Panc1 (cell line): ENCODE data around the gene SDK2. TPM values are rescaled to one million over a fixed set of nuclear protein-coding genes. Genes with fewer than 3 reads are reported as not detected.

Source experiments
- ATAC-seq: fragments of 200-7000 bp; cut with Tn5 transposase; 2 replicates; pipeline ENCODE4 v1.9.1; 2020; ENCODE audit warnings: mild to moderate bottlenecking, moderate library complexity
- BruUV-seq: library from RNA; stranded (reverse); fragments of 400-500 nt; replicated peaks from 2 replicates; lab custom pipeline; 2021; lab: Mats Ljungman, UMichigan
- CTCF ChIA-PET: fragments of 300-600 bp; sonication (Branson Sonifier 250); formaldehyde crosslinking; loops from one replicate; lab custom pipeline; 2022; ENCODE audit warnings: antibody characterized with exemption; lab: Charles Lee
- POLR2A ChIA-PET: fragments of 300-600 bp; sonication (Branson Sonifier 250); formaldehyde crosslinking; loops from one replicate; lab custom pipeline; 2022; ENCODE audit warnings: antibody characterized with exemption; lab: Charles Lee
- DNase-seq: peaks from one replicate; pipeline ENCODE4 v3.0.0-alpha.2; 2010; ENCODE audit warnings: low read depth, low spot score
- H3K27ac ChIP-seq: 2 replicates; pipeline ENCODE4 v1.5.1; 2011; ENCODE audit warnings: mild to moderate bottlenecking, low read length, inconsistent platforms
- H3K27me3 ChIP-seq: fragments of 200-500 bp; sonication (Bioruptor generic); 2 replicates; pipeline ENCODE4 v1.6.0; 2014; ENCODE audit warnings: low read length, inconsistent platforms; ENCODE audit not compliant: control insufficient read depth, insufficient read depth
- H3K36me3 ChIP-seq: fragments of 200-500 bp; sonication (Bioruptor generic); 2 replicates; pipeline ENCODE4 v1.5.1; 2014; ENCODE audit warnings: inconsistent platforms, mild to moderate bottlenecking, low read length, moderate library complexity; ENCODE audit not compliant: control insufficient read depth, insufficient read depth
- H3K4me1 ChIP-seq: 2 replicates; pipeline ENCODE4 v1.5.1; 2011; ENCODE audit warnings: inconsistent platforms, mild to moderate bottlenecking, low read length, moderate library complexity; ENCODE audit not compliant: control insufficient read depth, insufficient read depth
- H3K4me3 ChIP-seq, 2 experiments: 2 replicates each; pipeline ENCODE4 v1.5.1; 2011 to 2012; ENCODE audit warnings: low read depth in 2 of 2, low read length in 2 of 2, mild to moderate bottlenecking in 2 of 2, inconsistent platforms in 1 of 2, moderate library complexity in 1 of 2
- H3K9me3 ChIP-seq: fragments of 200-500 bp; sonication (Bioruptor generic); 2 replicates; pipeline ENCODE4 v1.5.1; 2014; ENCODE audit warnings: low read depth, mild to moderate bottlenecking, inconsistent platforms, low read length, moderate library complexity; ENCODE audit not compliant: control insufficient read depth, insufficient read depth
- POLR2AphosphoS5 ChIP-seq: IDR thresholded peaks from 2 replicates; pipeline ENCODE4 v1.6.1; 2012; ENCODE audit warnings: mild to moderate bottlenecking, low read depth, low read length, moderate library complexity
- SIN3A ChIP-seq: IDR thresholded peaks from 2 replicates; pipeline ENCODE4 v1.6.1; 2012; ENCODE audit warnings: low read depth, mild to moderate bottlenecking, low read length, moderate library complexity, borderline replicate concordance; ENCODE audit not compliant: insufficient read depth
- TCF7L2 ChIP-seq: IDR thresholded peaks from 2 replicates; pipeline ENCODE4 v1.6.1; 2011; ENCODE audit warnings: mild to moderate bottlenecking, low read depth, low read length, inconsistent platforms
- in situ Hi-C: cut with HindIII; loops from 2 replicates; pipeline ENCODE4 v1.10.0; 2016; ENCODE audit warnings: low sequenced_read_pairs, low pct_unique_long_range_greater_than_20kb
- intact Hi-C: fragments of 100-400 bp; cut with micrococcal nuclease; formaldehyde crosslinking; loops from one replicate; pipeline ENCODE4 v1.10.0; 2022; ENCODE audit not compliant: unreplicated experiment
- total RNA-seq: library from RNA; stranded (reverse); gene quantifications from one replicate; pipeline ENCODE4 v1.2.1, GENCODE V29; 2021; ENCODE audit not compliant: unreplicated experiment
- TF ChIP-seq, protein P1 (sequence below): fragments of 450-650 bp; IDR thresholded peaks from 2 replicates; pipeline ENCODE4 v1.5.1; 2017; ENCODE audit warnings: mild to moderate bottlenecking
- TF ChIP-seq, protein P2 (sequence below), 2 experiments: IDR thresholded peaks; 2 replicates each; pipeline ENCODE4 v1.6.1; 2011 to 2012; ENCODE audit warnings: low read depth in 2 of 2, control low read depth in 1 of 2, low read length in 1 of 2, mild to moderate bottlenecking in 1 of 2, moderate library complexity in 1 of 2; ENCODE audit not compliant: insufficient read depth in 1 of 2

Gene SDK2
- total RNA-seq, 1 experiment from 2014 or later: 0.41 TPM

DNA sequence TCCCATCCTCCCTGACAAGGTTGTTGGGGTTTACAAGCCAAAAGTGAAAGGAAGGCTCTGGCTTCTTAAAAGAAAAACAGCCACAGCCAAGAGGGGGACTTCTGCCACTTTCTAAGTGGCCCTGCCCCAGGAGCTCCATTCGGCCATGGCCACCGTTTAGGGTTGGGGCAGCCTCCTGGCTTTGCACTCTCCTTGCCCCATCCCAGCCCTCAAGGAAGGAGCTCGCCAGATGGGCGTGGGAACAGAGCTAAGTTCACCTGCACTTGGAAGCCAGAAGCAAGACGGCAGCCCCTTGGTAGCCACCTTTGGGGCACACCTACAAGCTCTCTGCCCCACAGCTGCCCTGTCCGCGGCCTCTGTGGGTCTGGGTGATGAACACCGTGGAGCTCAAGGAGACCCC is 210.1 kb downstream of the SDK2 start:
- in situ Hi-C loops (no loop called here), intact Hi-C loops (no loop called here)
- BruUV-seq: no TSS peak
- Histone ChIP-seq H3K4me3 (no peak overlapping the region), H3K9me3 (no peaks in the 10 kb centered on the region), H3K36me3 (no peaks in the 10 kb centered on the region), H3K27ac (no peak overlapping the region), H3K4me1 (no peaks in the 10 kb centered on the region), H3K27me3 (peaks cover 8% of the 10 kb centered on the region)
- DNase-seq (no peak), ATAC-seq (no peak)
- POLR2A ChIA-PET: no interaction called here
- TF ChIP-seq, protein P1, sequence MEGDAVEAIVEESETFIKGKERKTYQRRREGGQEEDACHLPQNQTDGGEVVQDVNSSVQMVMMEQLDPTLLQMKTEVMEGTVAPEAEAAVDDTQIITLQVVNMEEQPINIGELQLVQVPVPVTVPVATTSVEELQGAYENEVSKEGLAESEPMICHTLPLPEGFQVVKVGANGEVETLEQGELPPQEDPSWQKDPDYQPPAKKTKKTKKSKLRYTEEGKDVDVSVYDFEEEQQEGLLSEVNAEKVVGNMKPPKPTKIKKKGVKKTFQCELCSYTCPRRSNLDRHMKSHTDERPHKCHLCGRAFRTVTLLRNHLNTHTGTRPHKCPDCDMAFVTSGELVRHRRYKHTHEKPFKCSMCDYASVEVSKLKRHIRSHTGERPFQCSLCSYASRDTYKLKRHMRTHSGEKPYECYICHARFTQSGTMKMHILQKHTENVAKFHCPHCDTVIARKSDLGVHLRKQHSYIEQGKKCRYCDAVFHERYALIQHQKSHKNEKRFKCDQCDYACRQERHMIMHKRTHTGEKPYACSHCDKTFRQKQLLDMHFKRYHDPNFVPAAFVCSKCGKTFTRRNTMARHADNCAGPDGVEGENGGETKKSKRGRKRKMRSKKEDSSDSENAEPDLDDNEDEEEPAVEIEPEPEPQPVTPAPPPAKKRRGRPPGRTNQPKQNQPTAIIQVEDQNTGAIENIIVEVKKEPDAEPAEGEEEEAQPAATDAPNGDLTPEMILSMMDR: no peak
- no peak for TF ChIP-seq SIN3A
- no peak for TF ChIP-seq TCF7L2
- TF ChIP-seq, protein P2, sequence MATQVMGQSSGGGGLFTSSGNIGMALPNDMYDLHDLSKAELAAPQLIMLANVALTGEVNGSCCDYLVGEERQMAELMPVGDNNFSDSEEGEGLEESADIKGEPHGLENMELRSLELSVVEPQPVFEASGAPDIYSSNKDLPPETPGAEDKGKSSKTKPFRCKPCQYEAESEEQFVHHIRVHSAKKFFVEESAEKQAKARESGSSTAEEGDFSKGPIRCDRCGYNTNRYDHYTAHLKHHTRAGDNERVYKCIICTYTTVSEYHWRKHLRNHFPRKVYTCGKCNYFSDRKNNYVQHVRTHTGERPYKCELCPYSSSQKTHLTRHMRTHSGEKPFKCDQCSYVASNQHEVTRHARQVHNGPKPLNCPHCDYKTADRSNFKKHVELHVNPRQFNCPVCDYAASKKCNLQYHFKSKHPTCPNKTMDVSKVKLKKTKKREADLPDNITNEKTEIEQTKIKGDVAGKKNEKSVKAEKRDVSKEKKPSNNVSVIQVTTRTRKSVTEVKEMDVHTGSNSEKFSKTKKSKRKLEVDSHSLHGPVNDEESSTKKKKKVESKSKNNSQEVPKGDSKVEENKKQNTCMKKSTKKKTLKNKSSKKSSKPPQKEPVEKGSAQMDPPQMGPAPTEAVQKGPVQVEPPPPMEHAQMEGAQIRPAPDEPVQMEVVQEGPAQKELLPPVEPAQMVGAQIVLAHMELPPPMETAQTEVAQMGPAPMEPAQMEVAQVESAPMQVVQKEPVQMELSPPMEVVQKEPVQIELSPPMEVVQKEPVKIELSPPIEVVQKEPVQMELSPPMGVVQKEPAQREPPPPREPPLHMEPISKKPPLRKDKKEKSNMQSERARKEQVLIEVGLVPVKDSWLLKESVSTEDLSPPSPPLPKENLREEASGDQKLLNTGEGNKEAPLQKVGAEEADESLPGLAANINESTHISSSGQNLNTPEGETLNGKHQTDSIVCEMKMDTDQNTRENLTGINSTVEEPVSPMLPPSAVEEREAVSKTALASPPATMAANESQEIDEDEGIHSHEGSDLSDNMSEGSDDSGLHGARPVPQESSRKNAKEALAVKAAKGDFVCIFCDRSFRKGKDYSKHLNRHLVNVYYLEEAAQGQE (IDR thresholded peaks at IDR 0.05; ENCODE audit: insufficient read depth in 1 of 2, low read depth in 2 of 2, low read length in 1 of 2): no peak
- TF ChIP-seq POLR2AphosphoS5: no peak
- CTCF ChIA-PET: no interaction called here

DNA sequence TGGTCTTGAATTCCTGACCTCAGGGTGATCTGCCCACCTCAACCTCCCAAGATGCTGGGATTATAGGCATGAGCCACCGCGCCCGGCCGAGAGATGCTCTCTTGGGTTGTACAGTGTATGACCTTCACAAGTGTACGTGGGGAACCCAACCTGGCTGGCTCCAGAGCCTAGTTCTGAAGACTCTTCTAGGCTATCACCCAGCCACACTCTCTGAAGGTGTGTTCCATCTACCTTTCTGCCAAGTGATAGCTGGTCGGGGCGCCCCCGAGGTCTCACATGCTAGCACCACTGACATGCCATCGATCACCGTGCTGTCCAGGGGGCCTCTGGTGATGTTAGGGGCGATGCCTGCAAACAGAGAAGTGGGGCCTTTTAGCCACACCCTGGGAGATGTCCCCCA is 210.7 kb downstream of the SDK2 start:
- TF ChIP-seq, protein P2 (IDR thresholded peaks at IDR 0.05; ENCODE audit: insufficient read depth in 1 of 2, low read depth in 2 of 2, low read length in 1 of 2): no peak
- TF ChIP-seq POLR2AphosphoS5 (no peak), SIN3A (no peak)
- Histone ChIP-seq H3K36me3 (no peaks in the 10 kb centered on the region), H3K27me3 (peaks cover 8% of the 10 kb centered on the region), H3K4me3 (no peak overlapping the region), H3K9me3 (no peaks in the 10 kb centered on the region), H3K4me1 (no peaks in the 10 kb centered on the region), H3K27ac (no peak overlapping the region)
- BruUV-seq: no TSS peak
- intact Hi-C loops (no loop called here), in situ Hi-C loops (no loop called here)
- no peak for ATAC-seq
- DNase-seq: no peak
- ChIA-PET CTCF (no interaction called here), POLR2A (no interaction called here)
